NCI-H1092 treated with DMSO at 0.1 percent for 48 hours (cell line): Measurements from ENCODE around the gene C6orf132.

ENCODE experiments used
- DNase-seq: peaks from one replicate; lab custom pipeline; 2025; lab: John Stamatoyannopoulos, UW

The C6orf132 gene

DNA sequence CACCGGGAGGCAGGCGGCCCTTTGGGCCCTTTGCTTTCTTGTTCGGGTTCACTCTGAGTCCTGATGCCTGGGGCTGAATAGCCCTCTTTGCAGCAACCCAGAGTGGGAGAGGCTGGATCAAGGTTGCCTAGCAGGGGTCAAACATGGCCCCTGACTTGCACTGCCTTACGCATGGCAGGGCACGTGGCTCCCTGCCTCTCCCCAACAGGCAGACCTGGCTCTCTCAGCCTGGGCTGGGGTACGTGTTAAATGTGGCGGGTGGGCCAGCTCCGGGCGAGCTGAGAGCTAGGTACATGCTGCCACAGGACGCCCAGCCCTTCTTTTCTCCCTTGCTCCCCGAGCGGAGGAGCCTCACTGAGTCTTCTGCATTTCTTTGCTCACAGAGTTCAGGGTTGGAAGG is 7.3 kb downstream of the C6orf132 start:
- DNase-seq, result no peak

DNA sequence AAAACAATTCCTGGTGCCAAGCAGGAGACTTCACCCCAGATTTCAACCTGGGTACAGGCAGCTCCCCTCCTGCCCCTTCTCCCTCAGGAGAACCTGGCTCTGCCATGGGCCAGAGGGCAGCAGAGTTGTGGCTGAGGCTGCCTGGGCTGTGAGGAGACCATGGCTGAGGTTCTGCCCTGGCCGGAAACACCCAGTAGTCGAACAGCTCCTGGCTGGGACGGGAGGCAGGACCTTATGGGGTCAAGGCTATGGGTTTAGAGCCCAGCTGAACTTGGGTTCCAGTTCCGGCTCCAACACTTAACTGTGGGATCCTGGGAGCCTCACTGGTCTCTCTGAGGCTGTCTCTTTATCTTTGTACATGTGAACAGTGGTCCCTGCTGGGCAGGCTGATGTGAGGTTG is 8.5 kb downstream of the C6orf132 start:
- DNase-seq, result no peak

DNA sequence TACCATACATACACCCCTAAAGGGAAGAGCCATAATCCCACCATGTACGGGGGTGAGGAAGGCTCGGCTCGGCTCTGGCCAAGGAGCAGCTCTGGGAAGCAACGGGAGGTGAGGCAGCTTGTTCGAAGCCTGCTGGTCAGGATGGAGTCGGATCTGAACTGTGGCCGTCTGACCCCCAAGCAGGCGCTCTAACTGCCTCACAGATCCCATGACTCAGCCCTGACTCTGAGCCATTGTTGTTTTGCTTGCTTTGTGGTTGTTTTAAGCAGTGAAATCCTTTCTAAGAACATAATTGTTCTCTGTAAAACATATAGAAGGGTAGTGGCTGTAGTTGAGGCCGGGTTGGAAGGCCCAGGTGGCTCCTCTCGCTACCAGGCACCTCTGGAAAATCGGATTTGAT is 10.9 kb downstream of the C6orf132 start:
- DNase-seq, result no peak

DNA sequence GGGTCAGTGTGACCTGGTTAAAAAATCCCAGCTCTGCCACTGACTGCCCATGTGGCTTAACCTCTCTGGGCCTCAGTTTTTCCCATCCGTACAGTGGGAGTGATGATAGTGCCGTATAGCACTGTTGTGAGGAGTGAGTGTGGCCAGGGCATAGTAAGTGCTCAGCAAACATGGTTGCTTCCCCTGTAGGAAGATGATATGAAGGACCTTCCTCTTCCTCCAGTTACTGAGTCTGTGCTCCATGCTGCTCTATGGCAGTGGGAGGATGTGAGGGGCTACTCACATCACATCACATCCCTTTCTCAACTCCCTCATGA is 13.1 kb downstream of the C6orf132 start:
- no peak for DNase-seq

DNA sequence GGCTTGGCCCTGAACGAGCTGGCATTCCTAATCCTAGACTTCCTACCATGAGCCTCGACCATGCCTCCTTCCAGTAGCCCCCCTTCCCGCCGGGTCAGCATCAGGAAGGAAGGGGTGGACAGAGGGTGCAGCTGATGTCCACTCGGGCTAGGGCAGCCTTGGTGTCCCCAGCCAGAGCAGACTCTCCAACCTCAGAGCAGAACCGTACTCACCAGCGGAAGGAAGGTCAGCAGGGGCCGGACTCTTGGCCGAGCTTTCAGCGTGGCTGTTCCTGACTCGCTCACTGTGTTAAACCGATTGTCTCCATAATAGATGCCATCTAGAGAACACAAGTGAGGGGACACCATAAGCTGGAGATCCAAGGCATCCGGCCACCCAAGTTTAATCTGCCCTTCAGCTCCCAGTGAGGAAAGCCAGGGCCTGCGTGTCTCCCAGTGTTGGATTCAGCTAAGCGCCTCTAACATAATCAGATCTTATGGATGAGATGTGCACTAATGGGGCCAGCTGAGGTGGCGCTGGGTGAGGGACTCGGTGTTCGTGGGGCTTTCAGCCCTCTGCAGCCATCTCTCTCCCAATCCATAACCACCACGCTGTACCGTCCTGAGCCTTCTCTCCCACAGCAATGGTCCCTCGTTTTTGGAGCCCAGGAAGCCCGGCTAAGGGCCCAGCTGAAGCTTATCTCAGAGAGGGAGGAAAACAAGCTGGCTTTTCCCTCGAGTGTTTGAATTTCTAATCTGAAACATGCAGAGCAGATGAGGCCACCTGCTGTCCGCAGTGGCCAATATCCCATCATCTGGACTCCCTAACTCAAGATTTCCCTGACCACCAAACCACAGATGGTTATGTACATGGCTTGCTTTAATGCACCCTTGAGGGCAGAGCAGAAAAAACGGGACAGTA is 13.7 kb downstream of the C6orf132 start:
- DNase-seq, result no peak

DNA sequence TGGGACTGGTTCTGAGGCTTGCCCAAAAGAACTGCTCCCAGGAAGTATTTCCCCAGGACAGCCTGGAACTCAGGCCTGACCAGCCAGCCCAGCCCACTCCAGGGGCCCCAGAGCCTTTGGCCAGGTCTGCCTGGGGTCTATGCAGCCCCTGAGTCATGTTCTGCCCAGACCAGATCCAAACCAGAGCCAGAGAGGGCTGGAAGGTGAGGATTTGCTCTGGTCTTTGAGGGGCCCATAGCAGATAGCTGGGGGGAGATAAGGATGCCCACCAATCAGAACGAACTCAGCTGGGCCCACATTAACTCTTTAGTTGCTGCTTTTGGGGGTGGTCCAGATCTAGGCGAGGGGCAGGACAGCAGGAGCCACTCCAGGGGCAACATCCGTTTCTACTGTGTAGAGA is 16.8 kb downstream of the C6orf132 start:
- DNase-seq, result no peak

DNA sequence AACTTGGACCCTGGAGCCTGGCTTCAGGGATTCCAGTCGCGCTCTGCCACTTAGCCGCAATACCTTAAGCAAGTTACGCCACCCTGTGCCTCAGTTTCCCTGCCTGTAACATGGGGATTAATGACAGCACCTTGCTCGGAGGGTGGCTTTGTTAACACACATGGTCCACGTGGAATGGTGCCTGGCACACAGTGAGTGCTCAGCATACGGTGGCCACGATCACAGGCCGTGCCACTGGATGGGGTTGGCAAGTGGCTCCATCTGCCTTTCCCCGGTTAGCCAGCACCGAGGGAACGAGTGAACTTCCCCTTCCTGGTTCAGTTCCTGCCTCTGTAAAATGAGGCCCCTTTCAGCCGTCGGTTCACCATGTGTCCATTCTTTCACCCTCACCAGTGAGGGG is 17.2 kb downstream of the C6orf132 start:
- DNase-seq, result no peak

DNA sequence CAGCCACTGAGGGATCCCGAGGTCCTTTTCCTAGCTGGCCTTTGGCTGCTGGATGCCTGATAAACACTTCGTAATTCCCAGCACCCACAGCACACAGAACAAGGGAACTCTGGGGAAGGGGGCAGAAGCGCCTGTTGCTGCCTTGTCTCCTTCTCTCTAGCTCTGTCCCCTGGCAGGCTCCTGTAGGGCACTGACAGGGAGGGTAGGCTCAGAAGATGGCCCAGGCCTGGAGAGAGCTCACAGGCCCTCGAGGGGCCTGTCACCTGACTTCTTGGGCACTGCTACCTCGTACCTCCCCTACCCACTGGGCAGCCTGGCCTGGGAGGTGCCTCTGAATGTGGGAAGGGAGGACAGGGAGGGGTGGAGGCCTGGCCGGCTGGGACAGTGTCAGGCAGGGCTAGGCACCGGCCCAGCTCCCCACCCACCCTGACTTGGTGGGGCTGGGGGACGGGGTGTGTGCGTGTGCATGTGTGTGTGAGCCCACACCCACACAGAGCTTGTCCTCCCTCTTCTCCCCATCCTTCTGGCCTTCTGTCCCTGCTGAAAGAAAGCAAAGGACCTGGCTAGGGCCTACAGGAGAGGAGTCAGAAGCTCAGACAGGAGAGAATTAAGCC is 18.1 kb downstream of the C6orf132 start:
- DNase-seq, result no peak

DNA sequence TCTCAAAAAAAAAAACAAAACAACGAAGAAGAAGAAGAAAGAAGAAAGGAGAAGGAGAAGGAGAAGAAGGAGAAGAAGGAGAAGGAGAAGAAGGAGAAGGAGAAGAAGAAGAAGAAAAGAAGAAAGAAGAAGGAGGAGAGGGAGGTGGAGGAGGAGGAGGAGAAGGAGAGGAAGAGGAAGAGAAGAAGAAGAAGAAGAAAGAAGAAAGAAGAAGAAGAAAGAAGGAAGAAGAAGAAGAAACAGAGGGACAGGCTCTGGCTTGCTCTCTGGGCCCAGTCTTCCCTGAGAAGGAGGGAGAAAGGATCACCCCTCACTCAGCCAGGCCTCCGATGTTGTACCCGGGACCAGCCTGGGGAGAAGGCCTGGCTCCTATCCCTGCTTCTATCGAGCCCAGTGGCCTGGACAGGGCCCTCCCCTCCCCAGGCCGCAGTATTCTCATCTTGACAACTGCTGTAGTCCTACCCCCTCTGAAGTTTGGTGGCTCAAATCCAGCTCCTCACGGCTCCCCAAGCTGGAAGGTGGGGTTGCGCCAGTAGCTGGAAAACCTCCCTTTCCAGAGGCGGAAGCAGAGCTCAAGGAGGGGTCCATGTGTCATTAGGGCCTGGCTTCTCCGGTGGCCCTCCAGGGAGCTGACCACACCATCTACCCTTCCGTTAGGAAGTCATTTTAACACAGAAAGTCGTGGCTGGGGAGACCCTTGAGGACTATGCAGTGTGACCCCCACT is 18.9 kb downstream of the C6orf132 start:
- no peak for DNase-seq

DNA sequence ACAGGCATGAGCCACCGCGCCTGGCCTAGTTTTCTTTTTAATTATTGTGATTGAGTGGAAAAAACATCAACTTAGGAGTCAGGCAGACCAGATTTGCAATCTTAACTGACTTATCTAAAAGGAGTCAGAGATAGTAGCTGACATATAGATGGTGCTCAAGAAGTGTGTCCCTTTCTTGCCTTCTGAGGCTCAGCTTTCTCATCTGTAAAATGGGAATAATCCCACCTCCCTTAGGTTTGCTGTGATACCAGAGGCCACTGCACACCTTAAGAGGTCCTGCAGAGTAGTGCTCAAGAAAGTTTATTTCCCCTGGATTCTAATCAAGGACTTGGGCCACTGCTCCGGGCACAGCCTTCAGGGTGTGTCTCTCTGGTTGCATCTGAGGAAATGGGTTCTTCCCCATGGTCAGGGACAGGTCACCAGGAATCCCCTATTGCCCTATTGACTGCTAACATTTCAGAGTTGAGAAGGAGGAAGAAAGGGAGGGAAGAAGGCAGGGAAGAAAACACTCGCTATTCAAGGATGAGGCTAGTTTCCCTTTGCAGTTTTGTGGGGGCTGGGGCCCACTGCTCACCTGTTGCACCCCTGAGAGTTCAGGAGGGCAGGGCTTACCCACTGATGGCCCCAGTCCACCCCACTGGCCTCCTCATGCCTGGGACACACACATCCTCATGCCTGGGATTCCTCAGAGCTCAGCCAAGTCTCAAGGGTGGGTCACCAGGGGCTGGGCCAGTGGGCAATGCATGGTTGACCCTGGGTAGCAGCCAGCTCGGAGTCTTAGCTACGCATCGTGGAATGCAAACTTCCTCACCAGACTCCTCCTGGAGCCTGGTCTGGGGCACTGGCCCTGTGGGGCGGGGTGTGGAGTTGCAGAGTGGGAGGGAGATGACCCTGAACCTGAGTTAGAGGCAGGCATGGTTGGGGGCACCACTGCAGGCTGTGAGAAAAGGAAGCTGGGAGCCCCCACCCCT is 21.2 kb downstream of the C6orf132 start:
- DNase-seq, result no peak

DNA sequence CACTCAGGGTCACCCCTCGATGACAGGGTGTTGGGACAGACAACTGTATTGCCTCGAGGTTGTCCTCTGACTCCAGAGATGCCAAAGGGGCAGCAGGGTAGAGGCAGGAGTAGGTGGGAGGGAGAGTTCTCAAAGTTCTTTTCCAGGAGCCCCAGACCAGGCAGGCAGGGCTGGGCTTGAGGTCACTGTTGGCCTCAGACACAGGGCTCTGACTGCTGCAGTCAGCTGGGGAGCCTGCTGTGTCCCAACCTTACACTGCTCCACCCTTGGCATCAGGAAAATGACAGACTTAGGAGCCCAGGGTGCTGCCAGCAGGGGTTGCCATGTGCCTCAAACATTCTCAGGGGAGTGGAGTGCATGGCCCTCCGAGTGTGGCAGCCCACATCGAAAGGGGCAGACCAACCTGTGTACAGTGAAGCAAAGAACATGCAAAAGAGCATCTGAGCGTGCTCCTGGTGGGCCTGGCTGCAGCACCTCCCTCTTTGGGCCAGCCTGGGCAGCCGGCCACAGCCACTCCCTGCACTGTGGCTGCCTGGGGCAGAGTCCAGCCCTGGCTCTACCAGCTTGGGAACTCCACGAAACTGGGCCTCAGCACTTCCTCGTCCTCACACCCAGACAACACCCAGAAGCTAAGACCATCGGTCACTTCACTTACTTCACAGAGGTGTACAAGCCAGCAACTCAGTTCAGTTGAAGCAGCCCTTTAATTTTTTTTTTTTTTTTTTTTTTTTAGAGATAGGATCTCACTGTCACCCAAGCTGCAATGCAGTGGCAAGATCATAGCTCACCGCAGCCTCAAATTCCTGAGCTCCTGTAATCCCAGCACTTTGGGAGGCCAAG is 24.0 kb downstream of the C6orf132 start:
- no peak for DNase-seq

DNA sequence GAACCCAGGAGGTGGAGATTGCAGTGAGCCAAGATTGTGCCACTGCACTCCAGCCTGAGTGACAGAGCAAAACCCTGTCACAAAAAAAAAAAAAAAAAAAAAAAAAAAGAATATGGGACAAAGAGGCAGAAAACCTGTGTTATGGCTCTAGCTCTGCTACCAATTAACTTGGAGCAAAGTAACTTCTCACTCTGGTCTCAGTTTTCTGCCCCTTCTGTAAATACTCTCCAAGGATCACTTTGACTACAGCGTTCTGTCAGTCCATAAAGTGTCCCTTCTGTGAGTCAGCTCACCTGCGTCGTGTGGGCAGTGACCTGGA is 24.6 kb downstream of the C6orf132 start:
- DNase-seq, result no peak

DNA sequence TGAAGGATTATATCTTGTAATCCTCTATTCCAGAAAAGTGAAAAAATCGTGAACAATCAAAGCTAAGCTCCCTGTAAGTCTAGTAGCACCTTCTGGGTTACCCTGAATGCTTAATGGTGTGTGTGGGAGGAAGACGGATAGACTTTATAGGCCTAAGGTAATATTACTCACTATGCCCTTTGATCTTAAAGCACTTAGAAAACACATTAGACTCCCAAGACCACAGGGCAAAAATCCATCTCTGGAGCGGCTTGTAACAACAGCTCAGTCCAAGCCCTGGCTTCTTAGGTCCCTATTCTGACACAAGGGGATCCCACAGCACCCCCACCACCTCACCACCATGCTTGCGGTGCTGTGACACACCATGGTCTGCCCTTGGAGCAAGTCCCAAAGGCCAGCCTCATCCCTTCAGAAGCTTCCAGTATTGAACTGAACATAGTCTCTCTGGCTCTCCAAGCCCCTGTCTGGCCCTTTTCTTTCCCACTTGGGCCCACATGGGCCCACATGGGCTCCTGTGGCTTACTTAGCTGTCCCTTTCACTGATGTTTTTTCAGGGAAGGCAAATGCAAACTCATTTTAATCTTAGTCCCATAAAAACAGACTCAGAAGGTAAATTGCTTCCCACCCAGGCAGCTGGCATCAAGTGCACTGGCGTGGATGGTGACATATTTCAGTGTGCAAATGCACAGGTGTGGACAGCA is 28.3 kb downstream of the C6orf132 start:
- no peak for DNase-seq

DNA sequence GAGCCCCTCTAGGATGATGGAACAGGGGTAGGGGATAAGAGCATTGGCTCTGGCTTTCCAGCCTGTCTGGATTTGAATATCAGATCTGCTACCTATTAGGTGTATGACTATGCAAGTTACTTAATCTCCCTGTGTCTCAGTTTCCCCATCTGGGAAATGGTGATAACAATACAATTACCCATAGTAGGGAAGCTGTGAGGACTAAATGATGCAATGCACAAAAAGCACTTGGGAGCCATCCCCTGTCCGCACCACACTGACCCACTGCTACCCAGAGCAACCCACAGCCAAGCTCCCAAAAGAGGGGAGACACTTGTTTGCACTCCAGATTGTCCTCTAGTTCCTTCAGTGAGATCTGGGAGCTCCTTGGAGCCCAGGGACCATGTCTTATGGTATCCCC is 30.1 kb downstream of the C6orf132 start:
- DNase-seq, result no peak

DNA sequence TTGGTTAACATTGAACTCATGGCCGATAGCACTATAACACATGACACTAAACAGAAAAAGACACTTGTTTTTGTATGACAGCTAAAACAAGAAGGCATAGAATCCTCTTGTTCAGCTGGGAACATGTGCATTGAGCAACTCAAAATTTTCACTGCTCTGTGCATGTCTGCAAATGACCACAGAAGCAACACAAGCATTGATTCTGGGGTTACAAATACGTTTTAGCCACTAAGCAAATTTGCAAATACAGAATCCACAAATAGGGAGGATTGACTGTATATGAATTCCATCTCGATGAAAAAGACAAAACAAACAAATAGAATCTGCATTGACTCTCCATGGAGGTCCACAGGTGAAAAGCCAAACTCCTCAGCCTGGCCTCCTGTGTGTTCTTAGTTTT is 31.7 kb downstream of the C6orf132 start:
- no peak for DNase-seq

DNA sequence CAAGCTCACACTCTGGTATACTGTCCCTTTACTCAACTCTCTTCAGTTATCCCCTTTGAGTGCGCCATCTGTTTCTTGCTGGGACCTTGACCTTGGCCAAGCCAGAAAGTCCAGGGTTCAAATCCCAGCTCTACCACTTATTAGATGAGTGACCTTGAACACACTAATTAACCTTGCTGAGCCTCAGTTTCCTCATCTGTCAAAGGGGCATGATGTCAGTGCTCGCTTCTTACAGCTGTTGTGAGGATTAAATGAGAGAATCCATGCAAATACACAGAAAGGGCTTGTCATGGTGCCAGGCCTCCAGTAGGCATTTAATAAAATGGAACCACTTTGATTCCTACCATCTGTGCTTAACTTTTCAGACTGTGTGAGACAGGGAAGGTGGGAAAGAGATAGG is 34.3 kb downstream of the C6orf132 start:
- DNase-seq, result no peak

DNA sequence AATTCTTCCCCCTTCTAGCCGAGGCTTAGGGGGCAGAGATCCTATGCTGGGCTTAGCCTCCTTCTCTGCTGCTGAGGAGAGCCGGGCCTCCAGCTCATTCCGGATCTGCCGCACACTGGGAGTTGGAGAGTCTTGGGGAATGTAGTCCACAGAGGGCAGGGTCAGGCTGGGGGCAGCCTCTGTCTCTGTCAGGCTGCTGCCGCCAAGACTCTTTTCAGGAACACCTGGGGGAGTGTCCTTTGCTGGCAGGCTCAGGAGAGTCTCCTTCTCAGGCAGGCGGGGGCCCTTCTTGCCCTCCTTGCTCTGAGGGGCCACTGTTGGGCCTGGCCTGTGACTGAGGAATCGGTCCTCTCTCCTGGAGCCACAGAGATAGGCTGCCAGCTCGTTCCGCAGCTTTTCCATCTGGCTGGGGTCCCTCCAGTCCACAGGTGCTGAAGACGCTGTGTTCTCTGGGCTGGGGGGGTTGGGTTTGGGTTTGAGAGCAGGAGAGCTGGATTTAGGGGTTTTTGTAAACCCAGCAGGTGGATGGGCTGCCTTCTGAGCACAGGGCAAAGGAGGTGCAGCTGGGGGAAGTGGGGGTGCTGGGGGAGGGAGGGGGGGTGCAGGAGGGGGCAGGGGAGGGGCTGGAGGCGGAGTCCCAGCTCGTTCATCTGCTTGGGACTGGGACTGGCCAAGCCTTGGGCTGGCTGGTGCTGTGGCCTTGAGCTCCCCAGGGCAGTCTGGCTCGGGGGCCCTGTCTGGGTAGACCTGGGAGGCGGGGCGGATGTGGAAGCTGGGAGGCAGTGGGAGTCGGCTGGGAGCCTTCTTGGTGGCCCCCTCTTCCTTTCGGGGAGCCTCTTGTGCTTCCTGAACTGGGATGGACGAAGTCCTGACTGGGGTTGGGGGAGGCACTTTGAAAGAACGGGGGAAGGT is 36.1 kb downstream of the C6orf132 start:
- no peak for DNase-seq

DNA sequence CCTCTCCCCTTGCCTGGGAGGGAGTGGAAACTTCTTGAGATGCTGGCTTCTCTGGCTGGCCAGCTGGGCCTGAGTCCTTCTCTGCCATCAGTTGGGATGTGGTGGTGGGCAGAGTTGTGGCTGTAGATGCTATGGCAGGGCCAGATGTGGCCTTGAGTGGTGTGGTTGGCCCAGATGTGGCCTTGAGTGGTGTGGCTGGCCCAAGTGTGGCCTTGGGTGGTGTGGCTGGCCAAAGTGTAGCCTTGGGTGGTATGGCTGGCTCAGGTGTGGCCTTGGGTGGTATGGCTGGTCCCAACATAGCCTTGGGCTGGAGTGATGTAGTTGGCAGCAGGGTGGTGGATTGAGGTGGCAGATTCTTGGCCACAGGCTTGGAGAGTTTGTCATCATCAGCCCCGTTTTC is 36.7 kb downstream of the C6orf132 start:
- DNase-seq, result no peak

DNA sequence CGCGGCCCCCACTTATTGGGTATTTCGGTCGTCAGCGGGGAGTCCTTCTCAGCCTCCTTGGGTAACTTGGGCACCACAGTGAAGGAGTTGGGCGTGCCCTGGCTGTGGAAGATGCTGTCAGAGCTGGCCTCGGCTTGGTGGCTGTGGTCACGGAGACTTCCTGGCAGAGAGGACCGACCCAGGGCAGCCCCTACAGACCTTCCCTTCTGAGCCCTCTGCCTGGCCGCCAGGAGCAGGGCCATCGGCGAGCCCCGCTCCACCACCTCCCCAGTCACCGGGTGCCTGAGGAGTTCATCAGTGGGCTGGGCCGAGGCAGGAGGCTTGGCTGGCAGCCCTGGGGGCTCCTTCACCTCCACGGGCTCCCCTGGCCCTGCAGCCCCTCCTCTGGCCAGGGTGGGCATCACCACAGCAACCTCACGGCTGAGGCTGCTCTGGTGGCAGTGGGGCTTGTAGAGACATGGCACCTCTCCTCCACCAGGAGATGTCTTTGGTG is 37.2 kb downstream of the C6orf132 start:
- no peak for DNase-seq

DNA sequence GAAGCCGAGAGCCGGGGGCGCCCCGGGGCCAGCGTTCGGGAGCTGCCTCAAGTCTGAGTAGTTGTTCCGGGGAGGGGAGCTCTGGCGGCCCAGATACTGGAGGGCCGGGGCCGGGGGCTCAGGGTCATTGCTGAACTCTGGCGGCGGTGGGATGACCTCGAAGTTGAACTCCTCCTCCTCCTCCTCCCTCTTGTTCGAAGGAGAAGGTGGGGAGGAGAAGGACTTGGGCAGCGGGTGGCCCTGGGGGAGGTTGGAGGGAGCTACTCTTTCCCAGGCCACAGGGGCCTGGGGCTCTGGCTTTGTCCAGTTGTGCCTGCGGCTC is 37.7 kb downstream of the C6orf132 start:
- DNase-seq, result no peak
